Breast epithelium (tissue), 4 donors: Measurements from ENCODE around the gene PDE6C. TPM values are rescaled to one million over a fixed set of nuclear protein-coding genes. Genes with fewer than 3 reads are reported as not detected.
A peak's percentile ranks its signal among the peaks of the same experiment; 100 is the strongest.

Experiments
- DNase-seq, 2 donors: peaks; one replicate each; pipeline ENCODE4 v3.0.0-alpha.2; 2019; ENCODE audit warnings: low spot score in 2 of 2
- H3K27ac ChIP-seq, 2 donors: fragments of 200-600 bp; sonication (generic) in 1 of 2; one replicate each; pipeline ENCODE4 v1.5.1; 2016 to 2019; ENCODE audit warnings: mild to moderate bottlenecking in 1 of 2
- H3K27me3 ChIP-seq, 2 donors: fragments of 200-600 bp; sonication (generic) in 1 of 2; one replicate each; pipeline versions ENCODE4 v1.5.1 to v1.6.0; 2017 to 2019; ENCODE audit warnings: control low read depth in 1 of 2, mild to moderate bottlenecking in 1 of 2
- H3K36me3 ChIP-seq: fragments of 200-600 bp; one replicate; pipeline ENCODE4 v1.5.1; 2019
- H3K4me1 ChIP-seq, 2 donors: fragments of 200-600 bp; sonication (generic); one replicate each; pipeline ENCODE4 v1.5.1; 2016 to 2019; ENCODE audit warnings: control low read depth in 1 of 2
- H3K4me3 ChIP-seq, 3 donors: fragments of 200-600 bp; sonication (generic); 1 replicate in 2 of 3; 2 replicates in 1 of 3; pipeline ENCODE4 v1.5.1; 2016 to 2019; ENCODE audit warnings: mild to moderate bottlenecking in 3 of 3, moderate library complexity in 2 of 3
- H3K9me3 ChIP-seq, 2 donors: fragments of 200-600 bp; sonication (generic) in 1 of 2; one replicate each; pipeline ENCODE4 v1.5.1; 2016 to 2019; ENCODE audit warnings: control low read depth in 1 of 2
- POLR2A ChIP-seq: fragments of 450-650 bp; IDR thresholded peaks from one replicate; pipeline ENCODE4 v1.6.1; 2016; ENCODE audit warnings: antibody characterized with exemption, mild to moderate bottlenecking, moderate library complexity
- POLR2AphosphoS5 ChIP-seq, 3 donors: sonication (generic); formaldehyde crosslinking; IDR thresholded peaks; one replicate each; pipeline ENCODE4 v1.6.1; 2017; ENCODE audit warnings: antibody characterized with exemption in 3 of 3
- intact Hi-C: fragments of 100-400 bp; cut with DNase I; formaldehyde crosslinking; loops from one replicate; pipeline ENCODE4 v1.15.1; 2023; ENCODE audit warnings: low total_unique reads
- total RNA-seq, 3 donors: library from RNA; depleted of rRNA; stranded (reverse); fragments of >200 nt; gene quantifications; one replicate each; pipeline ENCODE4 v1.1.0, GENCODE V29; 2016
- TF ChIP-seq, protein P1 (sequence below), 3 donors: fragments of 450-650 bp; IDR thresholded peaks; one replicate each; pipeline ENCODE4 v1.5.1; 2016 to 2017; ENCODE audit warnings: antibody characterized with exemption in 3 of 3, mild to moderate bottlenecking in 3 of 3, moderate library complexity in 3 of 3

PDE6C gene
- total RNA-seq, 3 donors from 2014 or later, result not detected

- H3K9me3 ChIP-seq, result no peaks in the 10 kb centered on the region
- H3K36me3 ChIP-seq, result peaks cover 10% of the 10 kb centered on the region
- no peaks in the 10 kb centered on the region for H3K4me1 ChIP-seq
- peak overlapping the region; percentile 60 to 83 (median 61) for H3K4me3 ChIP-seq
- peak in 1 of 2 donors; percentile 21 for DNase-seq
- H3K27ac ChIP-seq, result peak overlapping the region; percentile 89 to 95
- TF ChIP-seq, protein P1, sequence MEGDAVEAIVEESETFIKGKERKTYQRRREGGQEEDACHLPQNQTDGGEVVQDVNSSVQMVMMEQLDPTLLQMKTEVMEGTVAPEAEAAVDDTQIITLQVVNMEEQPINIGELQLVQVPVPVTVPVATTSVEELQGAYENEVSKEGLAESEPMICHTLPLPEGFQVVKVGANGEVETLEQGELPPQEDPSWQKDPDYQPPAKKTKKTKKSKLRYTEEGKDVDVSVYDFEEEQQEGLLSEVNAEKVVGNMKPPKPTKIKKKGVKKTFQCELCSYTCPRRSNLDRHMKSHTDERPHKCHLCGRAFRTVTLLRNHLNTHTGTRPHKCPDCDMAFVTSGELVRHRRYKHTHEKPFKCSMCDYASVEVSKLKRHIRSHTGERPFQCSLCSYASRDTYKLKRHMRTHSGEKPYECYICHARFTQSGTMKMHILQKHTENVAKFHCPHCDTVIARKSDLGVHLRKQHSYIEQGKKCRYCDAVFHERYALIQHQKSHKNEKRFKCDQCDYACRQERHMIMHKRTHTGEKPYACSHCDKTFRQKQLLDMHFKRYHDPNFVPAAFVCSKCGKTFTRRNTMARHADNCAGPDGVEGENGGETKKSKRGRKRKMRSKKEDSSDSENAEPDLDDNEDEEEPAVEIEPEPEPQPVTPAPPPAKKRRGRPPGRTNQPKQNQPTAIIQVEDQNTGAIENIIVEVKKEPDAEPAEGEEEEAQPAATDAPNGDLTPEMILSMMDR (IDR thresholded peaks at IDR 0.05), result no peak
- TF ChIP-seq POLR2AphosphoS5 (IDR thresholded peaks at IDR 0.05) (no peak), POLR2A (no peak)
- intact Hi-C loops, result no loop called here
- H3K27me3 ChIP-seq, result no peaks in the 10 kb centered on the region
These were observed 89.5 kb downstream of the PDE6C start for GRCh38 chr10:93701866-93702209.

DNA sequence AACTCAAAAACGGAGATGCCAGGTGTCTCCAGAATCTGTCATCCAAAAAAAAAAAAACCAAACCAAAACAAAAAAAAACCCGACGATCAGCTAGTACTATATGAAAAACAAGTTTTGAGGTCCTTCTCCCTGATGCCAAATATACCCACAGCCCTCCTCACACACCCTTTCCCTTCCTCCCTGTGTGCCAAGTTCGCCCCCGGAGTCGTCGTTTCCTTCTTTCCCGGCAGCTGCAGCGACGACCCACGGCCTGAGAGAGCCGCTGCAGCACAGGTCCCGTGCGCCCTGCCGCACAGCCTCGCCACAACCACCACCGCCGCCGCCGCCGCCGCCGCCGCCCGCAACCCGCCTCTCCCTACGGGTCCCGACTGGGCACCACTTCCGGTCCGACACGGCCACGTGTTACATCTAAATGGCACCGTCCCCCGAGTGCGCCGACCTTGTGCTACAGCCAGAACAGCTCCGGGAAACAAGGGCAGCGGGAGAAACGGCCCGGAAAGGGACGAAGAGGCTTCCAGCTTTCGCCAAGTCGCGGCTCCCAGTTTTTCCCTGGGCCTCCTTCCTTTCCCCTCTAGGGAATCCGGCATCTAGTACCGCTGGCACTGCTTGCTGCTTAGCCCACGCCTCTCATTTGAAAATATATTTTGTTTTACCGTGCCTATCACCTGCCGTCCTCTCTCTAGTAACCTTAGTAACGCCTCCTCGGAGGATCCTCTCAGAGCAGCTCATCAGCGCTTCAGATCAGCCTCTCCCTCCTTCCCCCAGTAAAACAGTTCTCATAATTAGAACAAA is 90.1 kb downstream of the PDE6C start, which contains the start of gene FRA10AC1:
Gene FRA10AC1, minus strand, starts transcription at position 383 of the 792 bp plus-strand sequence. CDS start 2,486 bp downstream, outside the sequence.
- TF ChIP-seq POLR2AphosphoS5 (IDR thresholded peaks at IDR 0.05) (peak; percentile 93 to 97 (median 95)), POLR2A (peak; percentile 63)
- TF ChIP-seq, protein P1 (IDR thresholded peaks at IDR 0.05), result peak in 2 of 3 donors; percentile 39 to 56
- peak within 1 kb of the TSS; percentile 60 to 83 (median 61) for H3K4me3 ChIP-seq
- peaks cover 10% of the 10 kb centered on the region for H3K36me3 ChIP-seq
- peak within 1 kb of the TSS; percentile 89 to 95 for H3K27ac ChIP-seq
- H3K4me1 ChIP-seq, result no peaks in the 10 kb centered on the region
- H3K9me3 ChIP-seq, result no peaks in the 10 kb centered on the region
- peak; percentile 91 to 94 for DNase-seq
- intact Hi-C loops, result no loop called here
- H3K27me3 ChIP-seq, result no peaks in the 10 kb centered on the region

- Histone ChIP-seq H3K27me3 (no peaks in the 10 kb centered on the region), H3K27ac (peak overlapping the region; percentile 89 to 95), H3K4me1 (no peaks in the 10 kb centered on the region), H3K36me3 (peaks cover 5% of the 10 kb centered on the region), H3K9me3 (no peaks in the 10 kb centered on the region), H3K4me3 (peak overlapping the region; percentile 60 to 83 (median 61))
- no peak for DNase-seq
- intact Hi-C loops, result no loop called here
- no peak for TF ChIP-seq POLR2AphosphoS5 (IDR thresholded peaks at IDR 0.05)
- TF ChIP-seq, protein P1 (IDR thresholded peaks at IDR 0.05), result no peak
- TF ChIP-seq POLR2A, result no peak
These were observed 90.7 kb downstream of the PDE6C start for GRCh38 chr10:93703066-93703465.

DNA sequence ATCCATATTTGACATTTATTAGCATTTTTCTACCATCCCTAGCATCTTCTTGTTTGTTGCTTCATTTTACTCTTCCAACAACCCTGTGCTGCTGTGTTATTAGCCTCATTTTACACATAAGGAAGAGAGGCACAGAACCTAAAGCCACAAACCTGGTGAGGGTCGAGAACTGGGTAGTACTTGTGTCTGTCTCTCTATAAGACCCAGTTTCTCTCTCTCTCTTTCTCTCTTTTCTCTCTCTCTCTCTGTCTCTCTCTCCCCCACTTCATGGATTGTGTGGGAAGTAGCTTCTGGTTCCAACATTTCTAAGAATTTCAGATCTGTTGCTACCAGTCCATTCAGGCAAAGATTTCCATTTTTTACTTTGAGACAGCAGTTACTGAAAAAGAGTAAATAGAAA is 91.5 kb downstream of the PDE6C start:
- H3K27me3 ChIP-seq, result no peaks in the 10 kb centered on the region
- H3K4me3 ChIP-seq, result peak overlapping the region in 1 of 3 donors; percentile 60
- TF ChIP-seq, protein P1 (IDR thresholded peaks at IDR 0.05), result no peak
- TF ChIP-seq POLR2AphosphoS5 (IDR thresholded peaks at IDR 0.05), result no peak
- no peak for TF ChIP-seq POLR2A
- H3K9me3 ChIP-seq, result no peaks in the 10 kb centered on the region
- intact Hi-C loops, result no loop called here
- H3K27ac ChIP-seq, result no peak overlapping the region
- H3K36me3 ChIP-seq, result peaks cover 3% of the 10 kb centered on the region
- no peak for DNase-seq
- no peaks in the 10 kb centered on the region for H3K4me1 ChIP-seq

GRCh38 chr10:93704451-93704850 is 92.1 kb downstream of the PDE6C start:
- H3K36me3 ChIP-seq, result peaks cover 3% of the 10 kb centered on the region
- H3K4me1 ChIP-seq, result no peaks in the 10 kb centered on the region
- intact Hi-C loops, result no loop called here
- DNase-seq, result no peak
- H3K27me3 ChIP-seq, result no peaks in the 10 kb centered on the region
- no peaks in the 10 kb centered on the region for H3K9me3 ChIP-seq
- H3K27ac ChIP-seq, result no peak overlapping the region
- TF ChIP-seq, protein P1 (IDR thresholded peaks at IDR 0.05), result no peak
- TF ChIP-seq POLR2AphosphoS5 (IDR thresholded peaks at IDR 0.05), result no peak
- no peak for TF ChIP-seq POLR2A
- H3K4me3 ChIP-seq, result no peak overlapping the region
